HG03457 (cell line): ENCODE measurements around the gene COL4A1.
"Not testable (repeated sequence)": the region's sequence is repeated elsewhere in the genome, so short reads cannot be mapped to it uniquely, and the experiment has no call there.

Source experiments
- ATAC-seq: cut with Tn5 transposase; IDR thresholded peaks from one replicate; pipeline ENCODE4 v1.9.1; 2021; ENCODE audit warnings: moderate number of reproducible peaks; ENCODE audit not compliant: unreplicated experiment

The COL4A1 gene

DNA sequence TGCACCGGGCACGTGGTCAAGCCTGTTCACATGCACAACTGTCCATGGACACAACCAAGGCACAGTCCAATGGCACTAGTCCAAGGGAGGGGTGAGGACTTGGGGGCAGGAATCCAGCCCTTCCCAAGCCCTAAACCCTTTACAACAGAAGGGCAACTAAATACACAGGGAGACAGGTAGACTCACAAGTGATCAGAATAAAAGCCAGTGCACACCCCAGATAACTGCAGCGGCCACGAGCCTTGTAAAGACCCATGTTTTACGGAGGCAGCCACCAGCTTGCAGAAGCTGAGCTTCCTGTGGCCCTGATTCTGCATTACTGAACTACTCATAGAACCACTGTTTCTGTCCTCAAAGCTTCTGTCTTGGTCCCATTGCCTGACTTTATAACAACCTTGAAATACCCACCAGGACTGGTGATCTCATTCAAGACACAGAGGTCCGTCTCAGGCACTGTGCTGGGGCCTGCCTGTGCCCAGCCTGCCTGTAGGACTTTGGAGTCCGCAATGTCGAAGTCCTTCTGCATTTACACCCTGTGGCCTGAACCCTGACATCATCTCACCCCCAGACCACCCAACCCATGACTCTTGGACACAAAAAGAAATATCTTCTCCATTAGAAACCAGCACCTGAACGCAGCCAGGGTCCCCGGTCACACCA is 181.2 kb downstream of the COL4A1 start:
- no peak for ATAC-seq

DNA sequence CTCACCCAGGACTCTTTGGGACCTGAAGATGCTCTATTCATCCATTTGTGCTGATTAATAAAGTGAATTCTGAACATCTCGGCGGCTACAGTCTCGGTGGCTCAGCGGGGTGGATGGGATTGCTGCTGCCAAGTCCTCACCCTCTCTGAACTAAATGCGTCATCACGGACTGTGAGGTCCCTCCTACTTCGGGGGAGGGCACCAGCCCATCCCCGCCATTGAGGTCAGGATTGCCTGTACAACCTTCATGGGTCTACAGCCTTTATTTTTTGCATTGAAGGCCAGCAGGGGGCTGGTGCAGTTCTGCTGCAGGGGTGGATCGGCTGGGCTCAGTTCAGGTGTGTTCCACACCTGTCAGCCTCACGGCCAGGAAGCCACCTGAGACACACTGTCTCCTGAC is 181.8 kb downstream of the COL4A1 start:
- no peak for ATAC-seq

DNA sequence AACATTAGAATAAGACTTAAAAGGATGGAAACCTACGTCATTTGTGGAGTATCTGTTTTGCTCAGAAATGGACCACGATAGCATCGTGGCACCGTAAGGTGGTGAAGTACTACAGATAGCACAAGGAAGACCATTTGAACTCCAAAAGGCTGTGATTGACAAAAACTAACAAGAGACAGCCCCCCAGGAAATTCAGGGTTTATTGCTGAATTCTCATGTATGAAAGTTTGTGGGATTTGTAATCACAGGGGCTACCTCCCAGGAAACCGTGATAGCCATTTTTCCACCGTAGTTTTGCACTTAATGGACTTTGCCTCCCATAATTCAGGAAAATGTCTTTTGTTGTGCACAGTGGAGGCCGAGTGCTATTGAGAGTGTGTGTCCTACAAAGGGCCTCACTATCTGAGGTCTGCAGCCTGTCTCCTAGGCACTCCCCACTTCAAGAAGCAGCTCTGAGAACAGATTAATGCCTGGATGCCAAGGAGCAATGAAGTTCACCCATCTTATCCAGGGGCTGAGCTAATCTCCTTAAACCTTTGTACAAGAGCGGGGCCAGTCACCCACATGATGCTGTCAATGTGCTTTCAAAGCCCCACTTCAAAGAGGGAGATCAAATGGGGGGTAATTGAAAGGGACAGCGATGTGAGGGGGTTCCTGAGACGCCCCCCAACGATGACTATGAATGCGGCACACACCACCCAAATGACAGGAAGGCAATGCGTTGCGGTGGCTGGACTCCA is 182.6 kb downstream of the COL4A1 start:
- ATAC-seq, result no peak

DNA sequence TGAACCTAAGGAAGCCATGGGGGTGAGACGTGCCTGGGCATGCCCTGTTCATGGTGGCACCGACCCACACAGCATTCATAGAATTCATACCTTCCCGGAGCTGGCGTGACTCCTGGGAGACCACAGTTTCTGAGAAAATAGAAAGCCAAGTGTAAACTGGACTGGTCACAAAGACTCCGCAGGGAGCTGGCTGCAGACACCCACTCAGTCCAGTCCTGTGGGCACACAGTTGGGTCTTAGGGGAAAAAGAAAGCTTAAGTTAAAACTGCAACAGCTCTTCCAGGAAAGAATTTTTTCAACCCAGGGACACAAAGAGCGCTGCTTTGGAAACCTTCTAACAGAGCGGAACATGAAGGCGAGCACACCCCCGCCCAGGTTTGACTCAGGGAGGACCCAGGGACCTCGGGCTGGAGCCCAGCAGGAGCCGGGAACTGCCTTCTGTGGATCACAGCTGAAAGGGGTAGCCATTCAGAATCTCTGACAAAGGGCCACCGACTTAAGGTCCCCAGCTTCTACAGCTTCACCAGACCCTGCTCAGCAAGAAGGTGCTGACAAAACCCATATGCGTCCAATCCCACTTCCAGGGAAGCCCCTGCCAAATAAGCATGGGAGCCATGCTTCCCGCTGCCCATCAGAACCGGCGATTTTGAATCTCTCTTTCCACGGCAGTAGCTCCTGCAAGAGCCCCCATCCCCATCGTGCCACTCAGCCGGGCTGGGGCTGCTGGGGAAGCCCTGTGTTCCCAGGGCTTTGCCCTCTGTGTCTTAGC is 183.7 kb downstream of the COL4A1 start:
- no peak for ATAC-seq

GRCh38 chr13:110121422-110122083 is 185.4 kb downstream of the COL4A1 start:
- no peak for ATAC-seq

DNA sequence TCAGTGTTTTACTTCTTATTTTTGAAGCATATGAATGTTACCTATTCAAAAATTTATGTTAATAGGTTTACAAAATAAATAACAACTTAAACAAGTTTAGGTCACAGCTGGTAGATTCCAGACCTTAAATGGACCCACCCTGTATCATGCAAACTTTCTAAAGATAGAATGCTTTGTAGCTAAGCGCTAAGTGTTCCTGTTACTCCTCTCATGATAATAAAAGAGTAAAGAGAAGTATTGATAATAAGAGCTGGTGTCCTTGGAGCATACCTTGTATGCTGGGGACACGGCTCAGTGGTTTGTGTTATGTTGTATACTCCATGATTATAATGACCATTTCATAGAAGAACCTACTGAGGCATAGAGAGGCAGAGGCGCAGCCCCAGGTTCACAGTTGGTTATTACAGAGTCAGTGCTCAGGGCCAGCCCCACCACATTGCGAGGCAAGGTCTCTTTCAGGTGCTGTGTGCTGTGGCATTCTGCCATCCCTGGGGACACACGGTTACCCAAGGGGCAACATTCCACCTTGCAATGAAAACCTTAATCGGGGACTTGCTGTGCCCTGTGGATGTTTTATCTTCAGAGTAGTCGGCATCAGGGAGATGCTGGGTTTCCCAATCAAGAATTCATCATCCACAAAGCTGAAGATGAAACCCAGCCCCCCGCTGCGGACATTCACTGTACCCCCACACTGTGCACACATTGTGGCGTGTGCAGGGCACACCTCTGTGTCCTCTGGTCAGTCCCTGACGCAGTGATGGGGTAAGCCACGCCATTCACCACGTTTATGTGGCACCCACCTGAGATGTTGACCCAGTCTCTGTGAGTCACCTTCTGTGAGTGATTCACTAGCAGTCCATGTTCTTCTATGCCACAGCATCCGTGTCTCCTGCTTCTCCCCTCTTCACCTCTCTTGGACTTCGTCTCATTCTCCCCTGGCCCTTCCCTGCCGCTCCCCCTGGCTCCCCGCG is 186.7 kb downstream of the COL4A1 start:
- no peak for ATAC-seq

- ATAC-seq, result no peak
Measured at GRCh38 chr13:110118106-110118505, 188.9 kb downstream of the COL4A1 start.

DNA sequence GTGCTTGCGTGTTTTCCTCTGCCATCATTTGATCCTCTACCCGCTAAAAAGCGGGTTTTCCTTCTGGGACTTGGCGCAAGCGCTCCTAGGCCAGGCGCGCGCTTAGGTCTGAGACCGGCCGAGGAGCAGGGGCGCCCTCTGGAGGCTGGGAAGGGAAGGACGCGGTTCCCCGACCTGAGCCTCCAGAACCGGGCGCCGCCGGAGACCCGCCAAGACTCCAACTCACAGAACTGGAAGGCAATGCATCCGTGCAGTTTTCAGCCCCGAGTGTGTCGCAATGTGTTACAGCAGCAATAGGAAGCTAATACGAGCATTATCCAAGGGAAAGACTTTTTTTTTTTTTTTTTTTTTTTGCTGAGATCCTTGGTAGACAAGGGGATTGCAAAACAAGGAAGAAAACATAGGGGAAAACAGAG is 190.9 kb downstream of the COL4A1 start:
- no peak for ATAC-seq

DNA sequence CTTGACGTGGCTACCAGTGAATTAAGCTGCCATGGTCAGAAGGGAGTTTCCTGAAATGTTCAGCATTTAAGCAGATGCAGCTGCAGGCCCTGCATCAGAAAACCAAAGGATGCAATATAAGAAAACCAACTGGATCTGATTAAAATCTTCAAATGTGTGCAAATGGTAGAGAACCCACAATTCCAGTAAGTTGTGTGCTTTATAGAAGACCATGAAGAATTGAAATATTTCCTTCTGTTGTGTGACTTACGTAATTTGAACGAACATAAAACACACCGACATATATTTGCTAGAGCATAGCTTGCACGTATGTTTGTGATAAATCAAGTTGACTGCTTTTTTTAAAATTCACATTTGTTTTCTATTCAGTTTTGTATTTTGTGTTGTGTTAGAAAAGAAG is 191.4 kb downstream of the COL4A1 start:
- ATAC-seq, result no peak

- ATAC-seq, result no peak
Measured at GRCh38 chr13:110114316-110114715, 192.6 kb downstream of the COL4A1 start.

DNA sequence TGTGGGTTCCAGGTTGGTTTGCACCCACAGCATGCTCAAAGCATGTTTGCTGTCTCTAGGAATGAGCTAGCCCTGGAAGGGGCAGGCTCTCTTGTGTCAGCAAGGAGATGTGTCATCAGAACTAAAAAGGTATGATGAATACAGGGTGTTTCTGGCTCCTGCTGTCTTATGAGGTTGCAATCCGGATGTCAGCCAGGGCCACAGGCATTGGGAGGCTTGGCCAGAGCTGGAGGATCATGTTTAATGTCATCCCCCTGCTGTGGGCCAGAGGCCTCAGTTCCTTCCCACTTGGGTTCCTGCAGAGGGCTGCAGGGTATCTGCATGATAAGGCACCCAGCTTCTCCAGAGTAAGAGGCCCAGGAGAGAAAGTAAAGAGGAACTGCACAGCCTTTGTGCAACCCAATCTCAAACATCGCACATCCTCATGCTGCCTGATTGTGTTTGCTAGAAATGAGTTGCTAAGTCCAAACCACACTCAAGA is 193.6 kb downstream of the COL4A1 start:
- ATAC-seq, result no peak

DNA sequence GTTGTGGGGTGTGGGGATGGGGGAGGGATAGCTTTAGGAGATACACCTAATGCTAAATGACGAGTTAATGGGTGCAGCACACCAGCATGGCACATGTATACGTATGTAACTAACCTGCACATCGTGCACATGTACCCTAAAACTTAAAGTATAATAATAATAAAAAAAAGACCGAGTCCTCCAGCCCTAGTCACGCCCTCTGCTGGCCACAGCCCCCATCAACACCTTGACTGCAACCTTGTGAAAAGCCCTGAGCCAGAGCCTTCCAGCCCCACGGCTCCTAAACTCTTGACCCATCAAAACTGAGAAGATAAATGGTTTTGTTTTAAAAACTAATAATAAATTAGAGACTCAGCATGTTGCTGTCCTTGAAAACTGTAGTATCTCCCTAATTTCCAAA is 194.6 kb downstream of the COL4A1 start:
- ATAC-seq, result not testable (repeated sequence)

- no peak for ATAC-seq
Measured at GRCh38 chr13:110110783-110111182, 196.2 kb downstream of the COL4A1 start.

DNA sequence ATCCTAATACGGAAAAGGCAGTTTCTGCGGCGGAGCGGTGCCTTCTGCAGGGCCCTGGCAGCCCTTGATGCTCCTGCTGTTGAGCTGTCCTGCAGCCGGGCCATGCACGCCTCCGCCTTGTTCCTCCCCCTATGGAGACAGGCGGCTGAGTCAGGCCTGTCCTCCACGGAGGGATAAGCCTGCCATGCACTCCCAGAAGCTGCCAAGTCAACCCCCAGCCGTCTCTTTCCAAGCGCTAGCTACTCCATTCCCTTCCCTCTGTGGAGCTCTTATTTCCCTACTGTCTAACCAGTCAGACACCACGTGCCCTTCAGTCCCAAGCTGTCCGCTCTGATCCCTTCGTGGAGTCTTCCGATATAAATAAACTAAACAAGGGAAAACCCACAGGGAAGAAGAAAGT is 197.0 kb downstream of the COL4A1 start:
- no peak for ATAC-seq

DNA sequence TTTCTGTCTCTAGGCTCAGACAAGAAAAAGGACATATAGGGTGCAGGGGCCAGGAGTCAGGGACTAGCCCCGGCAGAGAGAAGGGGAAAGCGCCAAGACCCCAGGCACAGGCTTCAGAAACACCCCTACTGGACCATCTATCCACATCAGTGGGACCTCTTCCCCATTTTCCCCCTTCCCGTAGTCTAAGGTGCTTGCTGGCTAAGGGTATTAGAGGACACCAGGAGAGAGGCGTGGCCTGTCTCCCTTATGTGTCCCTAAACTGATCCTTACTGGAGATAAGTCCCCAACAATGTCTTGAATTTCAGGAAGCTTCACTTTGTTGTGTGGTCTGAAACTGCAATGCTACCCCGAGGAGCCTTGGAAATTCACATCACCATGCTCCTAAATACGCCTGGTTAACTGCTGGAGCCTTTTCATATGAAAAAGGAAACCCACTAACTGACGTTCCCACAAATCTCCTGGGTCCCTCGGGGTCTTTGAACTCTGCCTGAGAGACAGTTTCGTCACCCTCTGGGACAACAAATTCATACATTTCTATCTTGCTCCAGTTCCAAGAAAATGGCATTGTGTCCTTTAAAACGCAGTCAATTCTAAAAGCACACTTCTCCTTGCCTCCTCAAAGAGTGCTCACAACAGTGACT is 197.7 kb downstream of the COL4A1 start:
- ATAC-seq, result no peak

DNA sequence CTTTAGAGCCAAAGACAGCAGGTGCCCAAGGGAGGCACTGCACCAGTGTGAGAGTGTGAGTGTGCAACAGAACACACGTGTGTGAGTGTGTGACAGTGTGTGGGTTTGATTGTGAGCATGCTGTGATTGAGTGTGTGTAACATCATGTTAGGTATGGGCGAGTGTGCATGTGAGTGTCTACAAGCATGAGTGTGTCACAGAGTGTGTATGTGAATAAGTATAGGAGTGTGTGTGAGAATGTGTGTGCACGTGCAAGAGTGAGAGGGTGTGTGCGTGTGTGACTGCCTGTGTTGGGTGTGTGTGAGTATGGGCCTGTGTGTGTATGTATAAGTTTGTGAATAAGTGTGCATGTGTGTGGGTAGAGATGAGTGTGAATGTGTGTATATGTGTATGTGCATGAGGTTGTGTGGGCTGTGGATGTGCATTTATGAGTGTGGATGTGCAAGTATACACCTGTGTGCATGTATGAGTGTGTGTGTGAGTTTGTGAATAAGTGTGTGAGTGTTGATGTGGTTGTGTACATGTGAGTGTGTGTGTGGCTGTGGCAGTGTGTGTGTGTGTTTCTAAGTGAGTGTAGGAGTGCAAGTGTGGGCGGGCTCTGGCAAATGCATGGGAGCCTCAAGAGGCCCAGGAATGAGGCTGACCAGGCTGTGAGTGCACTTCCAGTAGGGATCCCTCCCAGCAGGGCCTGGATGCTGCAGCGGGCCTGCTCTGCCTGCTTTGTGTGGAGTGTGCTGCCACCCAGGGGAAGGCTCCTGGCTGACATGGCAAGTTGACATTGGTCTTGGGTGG is 198.4 kb downstream of the COL4A1 start:
- ATAC-seq, result no peak

- no peak for ATAC-seq
Measured at GRCh38 chr13:110107568-110108347, 199.2 kb downstream of the COL4A1 start.

DNA sequence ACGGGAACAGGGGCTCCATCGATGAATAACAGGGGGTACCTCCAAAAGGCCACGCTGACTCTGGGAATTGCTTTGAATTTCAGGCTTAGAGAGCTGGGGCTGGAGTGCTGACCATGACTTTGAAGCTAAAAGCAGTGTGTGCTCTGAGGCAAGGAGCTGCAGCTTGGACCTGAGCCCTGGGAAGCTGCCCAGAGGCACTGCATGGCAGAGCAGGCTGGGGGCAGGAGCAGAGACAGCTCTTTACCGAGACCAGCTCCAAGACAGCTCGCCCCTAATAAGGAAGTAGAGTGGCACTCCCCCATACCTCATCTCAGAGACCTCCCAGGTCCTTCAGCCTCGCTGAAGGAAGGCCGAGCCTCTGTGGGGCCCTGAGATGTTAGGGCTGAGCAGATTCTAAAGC is 200.2 kb downstream of the COL4A1 start:
- no peak for ATAC-seq
